Glomerular visceral epithelial cell (primary cell): ENCODE results near the gene BNC2.

Experiments
- DNase-seq: peaks from one replicate; pipeline ENCODE4 v3.0.0-alpha.2; 2016; ENCODE audit errors: extremely low spot score

Gene BNC2

GRCh38 chr9:16368237-16369087, 502.0 kb downstream of the BNC2 start:
- DNase-seq, result peak; percentile 55

GRCh38 chr9:16367605-16368231, 502.8 kb downstream of the BNC2 start:
- peak; percentile 30 for DNase-seq

GRCh38 chr9:16364347-16364746, 506.1 kb downstream of the BNC2 start:
- DNase-seq, result no peak

DNA sequence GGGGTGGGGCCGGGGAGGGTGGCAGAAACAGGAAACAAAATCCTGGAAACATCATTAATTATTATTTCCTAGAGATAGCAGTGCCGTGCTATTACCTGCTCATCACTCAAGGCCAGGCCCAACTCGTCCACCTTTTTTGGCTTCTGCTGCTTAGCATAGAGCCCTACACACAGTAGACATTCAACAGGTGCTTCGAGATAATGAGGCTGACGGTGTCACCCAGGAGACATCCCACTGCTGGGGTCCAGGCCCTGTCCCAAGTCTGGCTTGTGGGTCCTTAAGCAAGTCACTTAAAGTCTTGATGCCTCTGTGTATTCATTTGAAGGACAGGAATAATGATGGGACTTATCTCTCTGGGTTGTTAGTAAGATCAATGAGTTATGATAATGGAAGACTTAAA, 506.6 kb downstream of the BNC2 start:
- no peak for DNase-seq

GRCh38 chr9:16363073-16363781, 507.2 kb downstream of the BNC2 start:
- no peak for DNase-seq

- DNase-seq, result no peak
These were observed 508.5 kb downstream of the BNC2 start for GRCh38 chr9:16361939-16362338.

- no peak for DNase-seq
These were observed 509.4 kb downstream of the BNC2 start for GRCh38 chr9:16361118-16361517.

- no peak for DNase-seq
These were observed 510.2 kb downstream of the BNC2 start for GRCh38 chr9:16360247-16360646.
